NCI-H526 (cell line): ENCODE results near the gene ETNK2.
"Not testable (repeated sequence)": the region's sequence is repeated elsewhere in the genome, so short reads cannot be mapped to it uniquely, and the experiment has no call there.

ENCODE experiments used
- DNase-seq, 2 experiments: peaks; one replicate each; lab custom pipeline; 2025; lab: John Stamatoyannopoulos, UW

ETNK2 gene

GRCh38 chr1:204098683-204099082 is 53.2 kb downstream of the ETNK2 start:
- no peak for DNase-seq

DNA sequence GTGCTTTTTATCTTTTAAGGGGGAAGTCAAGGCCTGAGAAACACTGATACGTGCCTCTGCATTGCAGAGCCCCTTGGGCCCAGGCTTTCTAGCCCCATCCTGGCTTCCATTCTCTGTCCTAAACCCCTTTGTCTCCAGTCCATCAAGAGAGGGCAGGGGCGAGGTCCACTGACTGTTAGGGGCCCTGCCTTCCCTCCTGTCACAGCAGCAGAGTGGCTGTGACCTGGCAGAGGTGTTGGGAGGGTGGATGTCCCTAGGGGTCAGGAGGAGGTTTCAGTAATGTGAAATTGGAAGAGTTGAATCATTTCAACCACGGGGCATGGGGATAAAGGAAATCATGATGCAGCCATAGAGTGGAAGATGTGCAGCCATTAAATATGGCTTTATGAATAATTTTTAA is 54.9 kb downstream of the ETNK2 start:
- DNase-seq: no peak

- peak in 1 of 2 experiments; percentile 18 for DNase-seq
Measured at GRCh38 chr1:204094856-204095634, 56.8 kb downstream of the ETNK2 start.

DNA sequence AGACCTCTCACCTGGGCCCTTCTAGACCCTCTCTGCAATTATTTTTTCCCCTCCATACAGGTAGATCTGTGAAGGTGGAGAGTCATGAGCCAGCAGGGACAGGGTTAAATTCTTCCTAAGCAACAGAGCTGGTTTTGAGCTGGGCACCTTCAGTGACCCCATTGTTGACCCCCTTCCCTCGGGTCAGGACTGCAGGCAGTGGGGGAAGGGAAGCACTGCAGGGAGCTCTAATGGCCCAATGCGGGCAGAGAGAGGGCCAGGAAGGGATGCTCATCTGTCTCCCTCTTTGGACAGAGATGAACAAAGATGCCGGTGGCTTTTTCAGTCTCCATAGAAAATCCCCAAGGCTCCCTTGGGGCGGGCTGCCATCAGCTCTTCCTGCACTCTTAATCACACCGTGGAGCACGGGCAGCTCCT is 57.5 kb downstream of the ETNK2 start:
- DNase-seq: peak in 1 of 2 experiments; percentile 22

DNA sequence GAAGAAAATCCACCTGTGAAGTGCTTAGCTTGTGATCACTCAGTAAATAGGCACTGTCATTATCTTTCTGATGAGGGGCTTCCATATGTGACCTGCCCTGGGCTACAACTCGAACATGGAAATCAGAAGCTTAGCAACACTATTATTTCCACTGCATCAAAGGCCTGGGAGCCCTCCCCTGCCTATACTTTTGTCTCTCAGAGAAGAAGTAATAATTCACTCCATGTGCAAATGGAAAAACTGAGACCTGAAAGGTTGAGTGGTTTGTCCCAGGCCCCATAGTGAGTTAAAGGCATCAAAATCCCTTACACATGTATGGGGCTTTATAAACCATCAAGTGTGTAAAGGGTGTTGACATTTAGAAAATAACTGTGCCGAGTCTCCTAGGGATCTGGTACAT is 58.1 kb downstream of the ETNK2 start:
- peak in 1 of 2 experiments; percentile 31 for DNase-seq

GRCh38 chr1:204093421-204093717 is 58.5 kb downstream of the ETNK2 start:
- DNase-seq: peak in 1 of 2 experiments; percentile 70

- DNase-seq: peak in 1 of 2 experiments; percentile 35
Measured at GRCh38 chr1:204092632-204093420, 59.0 kb downstream of the ETNK2 start.

DNA sequence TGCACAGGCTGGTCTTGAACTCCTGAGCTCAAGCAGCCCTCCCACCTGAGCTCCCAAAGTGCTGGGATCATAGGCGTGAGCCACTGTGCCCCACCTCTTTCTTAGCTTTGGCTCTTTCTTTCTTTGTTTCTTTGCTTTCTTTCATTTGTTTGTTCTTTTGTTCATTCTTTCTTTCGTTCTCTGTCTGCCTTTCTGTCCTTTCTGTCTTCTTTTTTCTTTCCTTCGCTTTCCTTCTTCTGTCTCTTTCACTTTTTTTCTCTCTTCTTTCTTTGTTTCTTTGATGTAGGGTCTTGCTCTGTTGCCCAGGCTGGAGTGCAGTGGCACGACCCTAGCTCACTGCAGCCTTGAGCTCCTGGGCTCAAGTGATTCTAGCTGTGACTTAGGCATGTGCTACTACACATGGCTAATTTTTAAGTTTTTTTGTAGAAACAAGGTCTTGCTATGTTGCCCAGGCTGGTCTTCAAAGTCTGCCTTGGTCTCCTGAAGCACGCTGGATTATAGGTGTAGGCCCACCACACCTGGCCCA is 60.0 kb downstream of the ETNK2 start:
- DNase-seq: no peak

- DNase-seq: no peak
Measured at GRCh38 chr1:204091066-204091465, 60.8 kb downstream of the ETNK2 start.

- not testable (repeated sequence) for DNase-seq
Measured at GRCh38 chr1:204090132-204090531, 61.7 kb downstream of the ETNK2 start.

GRCh38 chr1:204089044-204089751 is 62.6 kb downstream of the ETNK2 start:
- DNase-seq: peak in 1 of 2 experiments; percentile 63

- no peak for DNase-seq
Measured at GRCh38 chr1:204088596-204088995, 63.2 kb downstream of the ETNK2 start.

- DNase-seq: peak; percentile 92 to 93
Measured at GRCh38 chr1:204087893-204088528, 63.8 kb downstream of the ETNK2 start.

- no peak for DNase-seq
Measured at GRCh38 chr1:204087181-204087892, 64.5 kb downstream of the ETNK2 start.

GRCh38 chr1:204085876-204086275 is 66.0 kb downstream of the ETNK2 start:
- no peak for DNase-seq

GRCh38 chr1:204084247-204084772 is 67.5 kb downstream of the ETNK2 start:
- peak; percentile 95 to 96 for DNase-seq

DNA sequence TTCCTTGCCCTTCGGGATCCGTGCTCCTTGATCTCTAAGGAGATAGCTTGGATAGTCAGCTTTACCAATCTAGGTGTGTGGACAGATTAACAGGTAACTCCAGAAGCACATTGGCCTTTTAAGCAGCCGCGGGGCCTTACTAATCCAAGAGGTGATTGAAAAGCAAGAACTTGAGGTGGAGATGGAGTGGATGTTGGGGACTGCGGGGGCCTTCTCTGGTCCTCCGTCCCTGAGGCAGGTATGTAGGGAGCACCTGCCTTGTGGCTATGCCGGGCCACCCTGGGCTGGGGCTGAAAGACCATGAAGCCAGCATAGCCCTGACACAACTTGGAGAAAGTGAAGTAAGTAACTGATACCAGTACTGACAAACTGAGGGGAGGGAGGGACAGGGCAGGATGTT is 68.4 kb downstream of the ETNK2 start:
- DNase-seq: no peak

DNA sequence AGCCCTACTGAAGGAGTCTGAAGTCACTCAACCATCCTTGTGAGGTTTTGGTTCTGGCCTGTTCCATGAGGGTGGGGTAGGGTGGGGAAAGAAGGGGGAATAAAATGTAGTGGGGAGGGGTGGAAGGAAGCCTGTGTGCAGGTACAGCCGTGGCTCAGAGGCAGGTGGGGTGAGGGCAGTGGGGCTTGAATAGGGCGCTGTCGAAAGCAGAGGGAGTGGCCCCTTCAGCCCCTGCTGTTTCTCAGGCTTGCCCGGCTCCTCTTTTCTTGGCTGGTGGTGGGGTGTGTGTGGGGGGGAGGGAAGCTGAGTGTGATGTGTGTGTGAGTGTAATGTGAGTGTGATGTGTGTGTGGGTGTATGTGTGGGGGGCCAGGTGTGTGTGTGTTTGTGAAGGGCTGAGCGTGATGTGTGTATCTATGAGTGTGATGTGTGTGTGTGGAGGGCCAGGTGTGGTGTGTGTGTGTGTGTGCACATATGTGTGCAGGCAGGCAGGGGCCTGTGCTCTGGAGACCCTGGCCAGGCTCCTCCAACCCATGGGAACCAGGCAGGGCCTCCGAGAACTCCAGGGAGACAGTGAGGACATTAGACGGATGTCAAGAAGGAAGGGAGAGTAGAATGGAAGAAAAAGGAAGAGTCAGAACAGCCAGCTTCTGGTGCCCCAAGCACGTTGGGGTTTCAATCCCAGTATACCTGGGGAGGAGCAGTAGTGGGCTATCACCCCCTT is 69.9 kb downstream of the ETNK2 start:
- DNase-seq: no peak

DNA sequence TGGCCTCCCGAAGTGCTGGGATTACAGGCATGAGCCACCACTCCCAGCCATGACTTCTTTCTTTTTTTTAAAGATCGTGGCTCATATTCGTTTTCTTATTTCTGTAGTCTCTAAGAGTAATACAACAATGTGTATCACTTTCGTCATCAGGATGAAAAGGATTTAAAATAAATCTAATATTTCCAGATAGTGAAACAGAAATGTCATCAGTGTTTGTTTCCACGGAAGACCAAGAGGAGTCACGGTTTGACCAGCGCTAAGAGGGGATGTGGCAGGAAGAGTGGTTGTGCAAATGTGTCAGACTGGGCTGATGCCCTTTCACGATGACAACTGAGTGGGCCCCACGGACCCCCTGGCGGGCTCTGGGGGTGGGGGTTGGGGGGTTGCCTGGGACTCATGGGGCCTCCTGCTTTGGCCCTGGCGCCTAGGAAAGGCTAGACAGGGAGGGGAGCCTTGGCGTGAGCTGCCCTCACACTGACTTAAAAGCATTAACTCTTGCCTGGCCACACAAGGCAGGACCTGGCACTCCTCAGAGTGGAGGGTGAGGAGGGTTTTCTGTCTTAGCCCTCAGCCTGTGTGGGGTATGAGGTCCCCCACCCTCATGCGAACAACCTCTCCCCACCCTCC is 70.6 kb downstream of the ETNK2 start:
- DNase-seq: no peak
